ENCODE measurements around the gene C4orf54.
A peak's percentile ranks its signal among the peaks of the same experiment; 100 is the strongest.

Gene C4orf54

GRCh38 chr4:99657798-99658197 is at the start of gene C4orf54:
Gene C4orf54, minus strand, starts transcription at chr4:99657828. Its CDS starts 3,180 bp downstream, at chr4:99654648.
- no peak for DNase-seq

GRCh38 chr4:99705891-99706290 is 48.3 kb upstream of the C4orf54 start:
- no peak for DNase-seq

GRCh38 chr4:99696801-99697200 is 39.2 kb upstream of the C4orf54 start:
- no peak for DNase-seq

- no peak for DNase-seq
Measured at GRCh38 chr4:99693140-99693539, 35.5 kb upstream of the C4orf54 start.

GRCh38 chr4:99690990-99691389 is 33.4 kb upstream of the C4orf54 start:
- DNase-seq: no peak

- no peak for DNase-seq
Measured at GRCh38 chr4:99690472-99690871, 32.8 kb upstream of the C4orf54 start.

GRCh38 chr4:99687120-99687519 is 29.5 kb upstream of the C4orf54 start:
- no peak for DNase-seq

- no peak for DNase-seq
Measured at GRCh38 chr4:99685234-99685633, 27.6 kb upstream of the C4orf54 start.

- no peak for DNase-seq
Measured at GRCh38 chr4:99683895-99684294, 26.3 kb upstream of the C4orf54 start.

- DNase-seq: no peak
Measured at GRCh38 chr4:99679976-99680375, 22.3 kb upstream of the C4orf54 start.

GRCh38 chr4:99679204-99679603 is 21.6 kb upstream of the C4orf54 start:
- peak; percentile 21 for DNase-seq

GRCh38 chr4:99677161-99677560 is 19.5 kb upstream of the C4orf54 start:
- no peak for DNase-seq

GRCh38 chr4:99670409-99671073 is 12.9 kb upstream of the C4orf54 start:
- DNase-seq: no peak

- no peak for DNase-seq
Measured at GRCh38 chr4:99669084-99669483, 11.5 kb upstream of the C4orf54 start.

GRCh38 chr4:99668472-99668871 is 10.8 kb upstream of the C4orf54 start:
- DNase-seq: no peak

GRCh38 chr4:99665983-99666382 is 8.4 kb upstream of the C4orf54 start:
- DNase-seq: no peak

- no peak for DNase-seq
Measured at GRCh38 chr4:99664716-99665115, 7.1 kb upstream of the C4orf54 start.

- DNase-seq: no peak
Measured at GRCh38 chr4:99661907-99662306, 4.3 kb upstream of the C4orf54 start.

GRCh38 chr4:99658666-99659065 is 1.0 kb upstream of the C4orf54 start:
- no peak for DNase-seq

GRCh38 chr4:99655308-99656081 is 2.1 kb downstream of the C4orf54 start:
- DNase-seq: no peak

GRCh38 chr4:99654361-99654761 is 3.3 kb downstream of the C4orf54 start:
- no peak for DNase-seq

- no peak for DNase-seq
Measured at GRCh38 chr4:99653916-99654315, 3.7 kb downstream of the C4orf54 start.

- no peak for DNase-seq
Measured at GRCh38 chr4:99652596-99653436, 4.8 kb downstream of the C4orf54 start.

Data from SHP77 treated with DMSO at 0.1 percent for 48 hours (cell line).